Memory B cell (primary cell): Measurements from ENCODE around the gene TNIK.

ENCODE experiments used
- ATAC-seq: fragments of 150-1000 bp; cut with Tn5 transposase; 2 replicates; pipeline ENCODE4 v1.10.0; 2021; ENCODE audit warnings: low read depth, mild to moderate bottlenecking, moderate library complexity
- DNase-seq, 2 donors: peaks; one replicate each; pipeline ENCODE4 v3.0.0; 2022; ENCODE audit warnings: low spot score in 2 of 2
- H3K27ac Mint-ChIP-seq: one replicate; pipeline ENCODE4 v1.8.0; 2022; ENCODE audit warnings: mild to moderate bottlenecking, moderate library complexity, mixed read lengths
- H3K27me3 Mint-ChIP-seq: one replicate; pipeline ENCODE4 v1.8.0; 2022; ENCODE audit warnings: mixed read lengths
- H3K36me3 Mint-ChIP-seq: one replicate; pipeline ENCODE4 v1.8.0; 2022; ENCODE audit warnings: mild to moderate bottlenecking, mixed read lengths
- H3K4me1 Mint-ChIP-seq: one replicate; pipeline ENCODE4 v1.8.0; 2022; ENCODE audit warnings: mixed read lengths
- H3K4me3 Mint-ChIP-seq: one replicate; pipeline ENCODE4 v1.8.0; 2022; ENCODE audit warnings: mild to moderate bottlenecking, moderate library complexity, mixed read lengths
- H3K9me3 Mint-ChIP-seq: one replicate; pipeline ENCODE4 v1.8.0; 2022; ENCODE audit warnings: mixed read lengths

TNIK gene

DNA sequence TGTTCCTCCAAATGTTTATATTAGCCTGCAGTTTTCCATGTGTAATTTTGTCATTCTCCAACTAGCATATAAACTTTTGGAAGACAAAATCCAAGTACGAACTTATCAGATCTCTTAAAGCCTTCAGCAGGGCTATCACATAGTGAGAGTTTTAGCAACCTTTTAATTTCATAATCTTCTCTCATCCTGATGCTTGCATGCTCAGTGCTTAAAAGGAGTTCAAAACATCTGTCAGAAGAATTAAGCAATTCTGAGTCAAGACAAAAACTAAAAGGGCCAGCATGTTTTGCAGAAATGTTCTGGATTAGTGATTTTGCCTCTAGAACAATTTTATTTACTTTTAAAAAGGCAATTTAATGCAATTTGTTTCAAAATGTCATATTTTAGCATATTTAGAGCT is 360.3 kb downstream of the TNIK start:
- DNase-seq (no peak), ATAC-seq (no peak)
- Mint-ChIP-seq H3K9me3 (peaks cover 2% of the 10 kb centered on the region), H3K4me1 (no peaks in the 10 kb centered on the region), H3K4me3 (no peak overlapping the region), H3K27ac (no peak overlapping the region), H3K36me3 (peaks cover 4% of the 10 kb centered on the region), H3K27me3 (no peaks in the 10 kb centered on the region)

DNA sequence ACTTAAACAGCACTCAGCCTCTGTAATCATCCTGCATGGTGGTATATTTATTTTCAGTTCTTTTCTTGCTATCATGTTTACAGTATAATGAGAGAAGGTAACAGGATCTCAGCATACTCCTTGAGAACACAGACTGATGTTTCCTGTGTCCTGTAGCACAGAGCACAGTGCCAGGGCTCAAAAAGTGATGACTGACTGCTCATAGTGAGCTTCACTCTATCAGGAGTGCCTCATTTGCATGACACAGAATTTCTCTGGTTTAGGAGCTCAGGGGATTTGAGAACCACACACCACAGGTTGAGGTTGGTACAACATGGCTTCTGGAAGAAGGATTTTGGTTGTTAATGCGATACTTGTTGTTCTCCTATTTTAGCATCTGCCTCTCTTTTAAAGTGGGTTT is 365.1 kb downstream of the TNIK start:
- Mint-ChIP-seq H3K9me3 (peaks cover 2% of the 10 kb centered on the region), H3K36me3 (peaks cover 3% of the 10 kb centered on the region), H3K4me3 (no peak overlapping the region), H3K4me1 (no peaks in the 10 kb centered on the region), H3K27ac (no peak overlapping the region), H3K27me3 (no peaks in the 10 kb centered on the region)
- no peak for DNase-seq
- ATAC-seq = no peak

GRCh38 chr3:171094411-171094810 is 365.8 kb downstream of the TNIK start:
- no peaks in the 10 kb centered on the region for H3K27me3 Mint-ChIP-seq
- H3K36me3 Mint-ChIP-seq = peaks cover 3% of the 10 kb centered on the region
- H3K9me3 Mint-ChIP-seq = peaks cover 2% of the 10 kb centered on the region
- no peak overlapping the region for H3K4me3 Mint-ChIP-seq
- no peak for DNase-seq
- H3K27ac Mint-ChIP-seq = no peak overlapping the region
- no peak for ATAC-seq
- H3K4me1 Mint-ChIP-seq = no peaks in the 10 kb centered on the region

DNA sequence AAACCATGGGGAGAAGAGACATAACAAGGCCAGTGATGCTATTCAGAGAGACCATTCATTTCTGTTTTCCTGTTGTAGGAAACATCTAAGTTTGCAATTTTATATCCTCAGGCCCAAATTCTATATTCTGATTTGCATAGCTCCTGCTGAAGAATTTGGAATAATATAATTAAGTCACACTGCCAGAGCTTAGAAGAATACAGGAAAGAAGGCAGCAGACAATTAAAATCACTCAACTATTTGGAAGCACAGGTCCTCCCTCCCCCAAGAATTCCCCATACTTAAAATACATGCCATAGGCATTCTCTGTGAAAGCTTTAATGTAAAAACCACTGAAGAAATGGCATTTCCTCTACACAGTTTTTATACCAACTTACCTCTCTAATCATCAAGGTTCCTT is 366.7 kb downstream of the TNIK start:
- Mint-ChIP-seq H3K4me1 (no peaks in the 10 kb centered on the region), H3K27ac (no peak overlapping the region), H3K27me3 (no peaks in the 10 kb centered on the region), H3K9me3 (peaks cover 2% of the 10 kb centered on the region), H3K4me3 (no peak overlapping the region), H3K36me3 (peaks cover 3% of the 10 kb centered on the region)
- no peak for DNase-seq
- no peak for ATAC-seq

DNA sequence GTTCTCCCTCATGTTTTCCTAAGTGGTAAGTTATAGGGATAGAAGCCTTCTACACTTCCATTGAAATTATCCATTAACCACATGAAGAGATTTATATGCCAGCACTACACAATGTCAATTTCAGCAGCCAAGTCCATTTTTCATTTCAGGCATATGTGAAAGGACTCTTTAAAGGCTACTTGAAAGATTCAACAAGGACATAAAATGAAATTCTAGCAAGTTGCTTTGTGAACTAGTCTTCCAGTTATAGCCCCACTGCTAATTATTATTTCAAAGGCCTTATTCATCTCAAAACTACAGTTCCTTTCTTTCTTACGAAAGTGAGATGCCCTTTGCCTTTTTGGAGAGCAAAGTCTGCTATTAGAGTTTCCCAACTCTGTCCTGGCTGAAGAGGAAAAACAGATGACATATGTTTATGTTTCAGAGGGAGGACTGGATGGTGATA is 367.7 kb downstream of the TNIK start:
- H3K4me3 Mint-ChIP-seq = no peak overlapping the region
- H3K36me3 Mint-ChIP-seq = peaks cover 3% of the 10 kb centered on the region
- no peak overlapping the region for H3K27ac Mint-ChIP-seq
- no peaks in the 10 kb centered on the region for H3K4me1 Mint-ChIP-seq
- no peaks in the 10 kb centered on the region for H3K27me3 Mint-ChIP-seq
- no peak for DNase-seq
- peaks cover under 1% of the 10 kb centered on the region for H3K9me3 Mint-ChIP-seq
- no peak for ATAC-seq

DNA sequence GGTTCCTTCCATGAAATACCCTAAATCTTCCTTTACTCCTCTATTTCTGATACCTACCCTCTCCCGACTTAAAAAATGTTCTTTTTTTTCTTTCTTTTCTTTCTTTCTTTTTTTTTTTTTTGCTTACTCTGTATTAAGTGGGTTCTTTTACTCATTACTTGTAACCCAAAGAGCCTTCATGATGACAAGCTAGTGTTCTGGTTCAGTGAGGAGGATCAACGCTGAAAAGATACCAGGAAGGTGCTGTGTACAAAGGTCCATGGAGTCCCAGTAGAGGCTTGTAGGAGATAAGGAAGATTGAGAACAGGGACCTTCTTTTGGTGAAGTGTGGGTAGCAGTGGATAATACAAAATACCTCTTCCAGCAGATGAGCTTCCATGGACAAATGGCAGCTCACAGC is 369.9 kb downstream of the TNIK start:
- H3K27me3 Mint-ChIP-seq = no peaks in the 10 kb centered on the region
- no peaks in the 10 kb centered on the region for H3K4me1 Mint-ChIP-seq
- H3K9me3 Mint-ChIP-seq = no peaks in the 10 kb centered on the region
- no peak for ATAC-seq
- H3K27ac Mint-ChIP-seq = no peak overlapping the region
- DNase-seq = no peak
- no peak overlapping the region for H3K4me3 Mint-ChIP-seq
- H3K36me3 Mint-ChIP-seq = peaks cover 3% of the 10 kb centered on the region

DNA sequence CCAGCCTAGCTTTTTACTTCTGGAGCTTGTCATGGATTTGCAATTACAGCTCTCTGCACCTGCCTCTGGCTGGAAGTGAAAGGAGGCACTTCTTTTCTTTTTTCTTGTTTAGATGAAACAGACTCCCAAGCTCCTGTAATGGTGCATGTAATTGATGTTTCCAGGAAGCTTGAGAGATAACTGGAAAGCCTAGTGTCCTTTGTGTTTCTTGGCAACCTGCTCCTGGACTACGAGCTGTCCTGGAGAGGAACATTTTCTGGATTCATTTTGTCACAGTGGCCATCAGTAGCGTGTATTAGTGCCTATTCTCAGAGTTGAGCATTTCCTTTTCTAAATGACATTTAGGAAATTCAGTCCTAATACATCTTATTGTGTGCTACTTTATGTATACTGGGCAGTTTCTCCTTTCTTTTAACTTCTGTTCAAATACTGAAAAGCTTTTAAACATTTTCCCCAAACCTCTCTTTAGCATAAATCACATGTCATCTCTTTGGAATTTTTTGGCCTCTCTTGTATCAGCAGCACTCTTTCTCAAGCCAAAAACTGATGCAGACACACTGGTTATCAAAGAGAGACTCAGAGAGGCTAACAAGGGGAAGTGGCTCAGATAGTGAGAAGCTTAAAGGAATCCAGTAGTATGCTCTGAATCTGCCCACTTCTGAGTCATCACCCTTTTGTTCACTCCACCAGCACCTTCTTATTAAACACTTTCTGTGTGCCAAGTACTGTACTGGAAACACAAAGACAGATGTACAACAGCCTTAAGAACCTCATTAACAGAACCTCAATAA is 371.0 kb downstream of the TNIK start:
- ATAC-seq (no peak), DNase-seq (no peak)
- no peak overlapping the region for H3K27ac Mint-ChIP-seq
- no peaks in the 10 kb centered on the region for H3K4me1 Mint-ChIP-seq
- H3K36me3 Mint-ChIP-seq = no peaks in the 10 kb centered on the region
- peaks cover 2% of the 10 kb centered on the region for H3K27me3 Mint-ChIP-seq
- no peaks in the 10 kb centered on the region for H3K9me3 Mint-ChIP-seq
- no peak overlapping the region for H3K4me3 Mint-ChIP-seq

DNA sequence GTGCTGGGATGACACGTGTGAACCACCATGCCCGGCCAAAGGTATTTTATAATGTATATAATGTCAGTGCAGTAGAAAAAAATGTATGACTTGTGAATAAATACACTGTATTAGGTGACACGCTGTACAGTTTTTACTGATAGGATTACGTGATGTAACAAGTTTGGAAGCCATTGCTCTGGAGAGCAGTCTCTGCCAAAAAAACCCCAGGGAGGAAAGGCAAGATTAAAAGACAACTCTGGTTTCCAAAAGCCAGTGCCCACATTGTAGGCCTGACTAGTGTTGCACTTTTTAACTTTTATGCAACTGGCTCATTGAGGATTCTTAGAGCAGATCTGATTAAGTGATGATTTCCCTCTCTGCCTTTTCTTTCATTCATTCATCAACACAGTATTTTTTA is 371.7 kb downstream of the TNIK start:
- Mint-ChIP-seq H3K27ac (no peak overlapping the region), H3K9me3 (no peaks in the 10 kb centered on the region), H3K27me3 (peaks cover 2% of the 10 kb centered on the region), H3K4me1 (no peaks in the 10 kb centered on the region), H3K36me3 (no peaks in the 10 kb centered on the region), H3K4me3 (no peak overlapping the region)
- no peak for DNase-seq
- no peak for ATAC-seq

GRCh38 chr3:171086914-171087313 is 373.3 kb downstream of the TNIK start:
- Mint-ChIP-seq H3K27ac (no peak overlapping the region), H3K4me1 (no peaks in the 10 kb centered on the region), H3K27me3 (peaks cover 2% of the 10 kb centered on the region), H3K36me3 (no peaks in the 10 kb centered on the region), H3K4me3 (no peak overlapping the region), H3K9me3 (no peaks in the 10 kb centered on the region)
- DNase-seq (no peak), ATAC-seq (no peak)

GRCh38 chr3:171077261-171077660 is 382.9 kb downstream of the TNIK start:
- H3K27ac Mint-ChIP-seq = no peak overlapping the region

GRCh38 chr3:171072432-171072831 is 387.8 kb downstream of the TNIK start:
- peaks cover 2% of the 10 kb centered on the region for H3K27me3 Mint-ChIP-seq
- H3K9me3 Mint-ChIP-seq = peaks cover 2% of the 10 kb centered on the region
- no peak for DNase-seq
- no peak overlapping the region for H3K4me3 Mint-ChIP-seq
- H3K36me3 Mint-ChIP-seq = peaks cover 2% of the 10 kb centered on the region
- H3K27ac Mint-ChIP-seq = no peak overlapping the region
- no peaks in the 10 kb centered on the region for H3K4me1 Mint-ChIP-seq
- ATAC-seq = no peak

More at GRCh38 chr3:171077261-171077660, 382.9 kb downstream of the TNIK start:
- Mint-ChIP-seq H3K27me3 (no peaks in the 10 kb centered on the region), H3K4me3 (no peak overlapping the region), H3K4me1 (no peaks in the 10 kb centered on the region), H3K9me3 (no peaks in the 10 kb centered on the region), H3K36me3 (no peaks in the 10 kb centered on the region)
- DNase-seq (no peak), ATAC-seq (no peak)

GRCh38 chr3:171068658-171069057 is 391.5 kb downstream of the TNIK start:
- peaks cover 2% of the 10 kb centered on the region for H3K36me3 Mint-ChIP-seq

DNA sequence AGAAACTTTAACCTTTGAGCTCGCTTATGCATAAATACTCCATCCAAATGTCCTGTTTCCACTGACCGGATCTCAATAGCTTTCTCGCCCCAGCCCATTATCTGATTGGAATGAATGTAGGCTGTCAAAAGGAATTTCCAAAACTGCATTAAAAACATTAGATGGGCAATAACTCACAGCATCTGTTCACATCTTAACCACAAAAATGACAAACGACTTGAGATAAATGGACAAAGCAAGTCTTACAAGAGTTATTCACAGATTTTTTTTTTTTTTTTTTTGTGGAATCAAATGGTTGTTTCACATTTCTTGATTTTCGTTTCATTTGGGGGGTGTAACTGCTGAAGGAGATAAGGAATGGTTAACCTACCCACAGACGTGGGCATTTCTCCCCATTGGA is 394.0 kb downstream of the TNIK start:
- DNase-seq = no peak
- Mint-ChIP-seq H3K27me3 (peaks cover 2% of the 10 kb centered on the region), H3K4me3 (no peak overlapping the region), H3K27ac (no peak overlapping the region), H3K4me1 (no peaks in the 10 kb centered on the region), H3K9me3 (peaks cover 2% of the 10 kb centered on the region), H3K36me3 (peaks cover 2% of the 10 kb centered on the region)
- no peak for ATAC-seq

More at GRCh38 chr3:171068658-171069057, 391.5 kb downstream of the TNIK start:
- ATAC-seq = no peak
- no peak for DNase-seq
- Mint-ChIP-seq H3K4me1 (no peaks in the 10 kb centered on the region), H3K27me3 (peaks cover 2% of the 10 kb centered on the region), H3K27ac (no peak overlapping the region), H3K9me3 (peaks cover 2% of the 10 kb centered on the region), H3K4me3 (no peak overlapping the region)

GRCh38 chr3:171065732-171066131 is 394.5 kb downstream of the TNIK start:
- Mint-ChIP-seq H3K36me3 (peaks cover 2% of the 10 kb centered on the region), H3K27me3 (peaks cover 2% of the 10 kb centered on the region), H3K4me1 (no peaks in the 10 kb centered on the region), H3K27ac (no peak overlapping the region), H3K9me3 (peaks cover 2% of the 10 kb centered on the region), H3K4me3 (no peak overlapping the region)
- ATAC-seq = no peak
- no peak for DNase-seq

- Mint-ChIP-seq H3K27ac (no peak overlapping the region), H3K4me3 (no peak overlapping the region), H3K36me3 (no peaks in the 10 kb centered on the region), H3K9me3 (no peaks in the 10 kb centered on the region), H3K4me1 (no peaks in the 10 kb centered on the region), H3K27me3 (no peaks in the 10 kb centered on the region)
- ATAC-seq (no peak), DNase-seq (no peak)
Observed at GRCh38 chr3:171064461-171064860, 395.7 kb downstream of the TNIK start.
